Esophagus (tissue), 2 donors: ENCODE measurements around the gene GALK2. TPM values are rescaled to one million over a fixed set of nuclear protein-coding genes. Genes with fewer than 3 reads are reported as not detected.
A peak's percentile ranks its signal among the peaks of the same experiment; 100 is the strongest.
"Not testable (repeated sequence)": the region's sequence is repeated elsewhere in the genome, so short reads cannot be mapped to it uniquely, and the experiment has no call there.

Experiments used
- H3K27ac ChIP-seq, 2 donors: one replicate each; pipeline ENCODE4 v1.5.1; 2013; ENCODE audit warnings: low read depth in 2 of 2, mild to moderate bottlenecking in 2 of 2, inconsistent platforms in 1 of 2, low read length in 1 of 2, moderate library complexity in 1 of 2
- H3K27me3 ChIP-seq, 2 donors: one replicate each; pipeline ENCODE4 v1.6.1; 2013; ENCODE audit warnings: low read length in 2 of 2, control low read depth in 1 of 2, mild to moderate bottlenecking in 1 of 2; ENCODE audit not compliant: insufficient read depth in 2 of 2, control insufficient read depth in 1 of 2
- H3K36me3 ChIP-seq, 2 donors: one replicate each; pipeline ENCODE4 v1.6.1; 2013; ENCODE audit warnings: low read length in 1 of 2; ENCODE audit not compliant: control insufficient read depth in 2 of 2, insufficient read depth in 2 of 2
- H3K4me1 ChIP-seq, 2 donors: one replicate each; pipeline ENCODE4 v1.6.1; 2013; ENCODE audit warnings: low read length in 1 of 2; ENCODE audit not compliant: control insufficient read depth in 2 of 2, insufficient read depth in 2 of 2
- H3K4me3 ChIP-seq, 2 donors: one replicate each; pipeline ENCODE4 v1.5.1; 2013; ENCODE audit warnings: low read length in 2 of 2, mild to moderate bottlenecking in 2 of 2, low read depth in 1 of 2, moderate library complexity in 1 of 2
- H3K9me3 ChIP-seq, 2 donors: one replicate each; pipeline ENCODE4 v1.6.1; 2013; ENCODE audit warnings: mild to moderate bottlenecking in 2 of 2, low read depth in 1 of 2, low read length in 1 of 2, moderate library complexity in 1 of 2; ENCODE audit not compliant: control insufficient read depth in 2 of 2, insufficient read depth in 1 of 2
- WGBS, 2 donors: extraction: QIAGEN DNeasy Blood & Tissue Kit; methylation state at CpG; one replicate each; pipeline ENCODE4 v1.1.7; 2013; 5-methylcytosine and 5-hydroxymethylcytosine counted together
- polyA plus RNA-seq, 2 donors: library from polyadenylated mRNA; stranded (reverse); fragments of 200-250 nt; gene quantifications; one replicate each; pipeline ENCODE4 v1.2.3, GENCODE V29; 2013
- donor health status: healthy with polysubstance abuse.
- donor health status: Bipolar disorder and iron deficiency.

Gene GALK2
- polyA plus RNA-seq, 2 donors: 5.6 to 12.9 TPM

DNA sequence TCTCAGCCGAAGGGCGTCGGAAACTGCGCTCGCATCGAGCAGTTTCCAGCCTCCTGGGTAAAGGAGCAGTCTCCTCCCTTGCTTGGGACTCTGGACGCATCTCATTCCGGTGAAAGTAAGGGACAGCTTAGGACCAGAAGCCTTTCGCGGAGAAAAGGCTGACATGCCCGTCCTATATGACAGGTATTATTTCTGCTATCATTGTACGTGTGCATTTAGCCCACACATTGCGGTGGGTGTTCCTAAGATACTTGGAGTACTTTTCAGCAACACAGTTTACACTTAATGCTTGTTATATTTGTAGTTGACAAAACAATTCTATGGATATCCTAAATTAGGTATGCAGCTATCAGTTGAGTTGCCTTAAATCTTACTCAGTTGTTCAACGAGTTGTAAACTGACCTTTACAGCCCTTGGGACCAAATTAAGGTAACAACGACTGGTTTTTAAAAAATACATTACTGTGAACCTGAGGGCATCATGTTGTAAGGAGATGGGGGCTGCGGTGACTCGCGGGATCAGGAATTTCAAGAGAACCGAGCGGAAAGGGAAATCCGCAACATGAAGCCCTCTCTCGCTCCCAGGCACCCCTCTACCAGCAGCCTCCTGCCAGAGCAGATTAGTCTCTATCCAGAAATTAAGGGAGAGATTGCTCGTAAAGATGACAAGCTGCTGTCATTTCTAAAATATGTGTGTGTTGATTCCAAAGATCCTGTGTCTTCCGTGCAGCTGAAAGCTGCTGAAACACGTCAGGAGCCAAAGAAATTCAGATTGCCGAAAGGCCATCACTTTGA, 14.0 kb upstream of the GALK2 start:
- H3K4me1 ChIP-seq: no peaks in the 10 kb centered on the region
- WGBS, 2 donors: 0% methylated on average over 26 of the region's 26 CpGs
- H3K4me3 ChIP-seq: peak overlapping the region; percentile 90 to 99
- no peaks in the 10 kb centered on the region for H3K36me3 ChIP-seq
- H3K27ac ChIP-seq: peak overlapping the region; percentile 69 to 90
- H3K9me3 ChIP-seq: no peaks in the 10 kb centered on the region
- H3K27me3 ChIP-seq: no peaks in the 10 kb centered on the region

DNA sequence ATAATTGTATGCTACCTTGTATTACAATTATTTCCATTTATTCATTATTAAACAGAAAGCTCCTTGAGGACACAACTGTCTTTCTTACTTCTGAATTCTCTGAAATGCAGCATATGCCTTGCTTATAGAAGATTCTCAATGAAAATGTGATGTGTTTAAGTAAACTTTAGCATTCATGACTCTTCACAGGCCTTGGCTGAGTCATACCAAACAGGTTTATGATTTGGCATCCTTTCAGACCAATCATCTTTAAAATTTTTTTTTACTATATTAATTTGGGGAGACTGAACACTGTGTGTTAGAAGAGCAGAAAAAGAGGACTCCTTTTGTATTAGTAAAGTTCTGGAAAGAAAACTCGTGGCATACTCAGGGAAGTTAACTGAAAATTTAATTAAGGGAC, 6.4 kb upstream of the GALK2 start:
- WGBS, 2 donors: 70 to 78% methylated on average over 1 of the region's 1 CpG
- Histone ChIP-seq H3K4me1 (no peaks in the 10 kb centered on the region), H3K9me3 (no peaks in the 10 kb centered on the region), H3K36me3 (no peaks in the 10 kb centered on the region), H3K27me3 (no peaks in the 10 kb centered on the region), H3K4me3 (no peak overlapping the region), H3K27ac (no peak overlapping the region)

DNA sequence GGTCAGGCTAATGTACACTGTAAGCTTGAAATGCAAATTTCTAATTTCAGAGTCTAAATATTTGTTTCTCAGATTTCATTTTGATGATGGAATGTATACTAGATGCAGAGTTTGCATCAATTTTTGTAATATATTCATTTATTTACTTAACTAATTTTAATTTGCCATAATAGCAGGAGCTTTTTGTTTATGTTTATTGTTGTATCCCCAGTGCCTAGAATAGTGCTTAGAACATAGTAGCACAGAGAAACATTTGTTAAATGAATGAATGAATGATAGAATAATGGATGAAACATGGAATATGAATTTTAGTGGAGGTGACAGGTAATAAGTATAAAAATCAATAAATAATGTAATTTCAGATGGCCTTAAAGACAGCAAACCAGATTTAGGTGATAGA, 5.2 kb upstream of the GALK2 start:
- Histone ChIP-seq H3K4me1 (no peaks in the 10 kb centered on the region), H3K27ac (no peak overlapping the region), H3K27me3 (no peaks in the 10 kb centered on the region), H3K9me3 (no peaks in the 10 kb centered on the region), H3K36me3 (no peaks in the 10 kb centered on the region), H3K4me3 (no peak overlapping the region)

DNA sequence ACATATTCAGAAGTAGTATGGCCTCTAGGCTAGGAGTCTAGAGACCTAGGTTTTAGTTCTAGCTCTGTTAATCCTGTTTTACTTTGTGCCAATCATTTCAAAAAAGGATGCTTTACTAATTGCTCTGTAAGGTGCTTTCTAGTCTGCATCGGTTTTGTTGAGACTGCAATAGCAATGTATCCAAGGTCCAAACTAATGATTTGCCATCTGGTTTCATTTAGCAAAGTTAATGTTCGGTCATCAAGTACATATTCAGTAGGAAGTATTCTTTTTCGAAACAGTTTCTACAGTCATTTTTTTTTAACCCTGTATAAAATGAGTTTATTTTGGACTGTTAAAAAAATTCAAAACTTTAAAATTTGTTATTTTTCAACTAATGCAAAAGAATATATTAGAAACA, 2.0 kb upstream of the GALK2 start:
- Histone ChIP-seq H3K9me3 (no peaks in the 10 kb centered on the region), H3K36me3 (no peaks in the 10 kb centered on the region), H3K27ac (no peak overlapping the region), H3K4me3 (no peak overlapping the region), H3K4me1 (peaks cover 0 to 2% of the 10 kb centered on the region in 2 donors), H3K27me3 (no peaks in the 10 kb centered on the region)
- WGBS, 2 donors: 75 to 83% methylated on average over 3 of the region's 3 CpGs

DNA sequence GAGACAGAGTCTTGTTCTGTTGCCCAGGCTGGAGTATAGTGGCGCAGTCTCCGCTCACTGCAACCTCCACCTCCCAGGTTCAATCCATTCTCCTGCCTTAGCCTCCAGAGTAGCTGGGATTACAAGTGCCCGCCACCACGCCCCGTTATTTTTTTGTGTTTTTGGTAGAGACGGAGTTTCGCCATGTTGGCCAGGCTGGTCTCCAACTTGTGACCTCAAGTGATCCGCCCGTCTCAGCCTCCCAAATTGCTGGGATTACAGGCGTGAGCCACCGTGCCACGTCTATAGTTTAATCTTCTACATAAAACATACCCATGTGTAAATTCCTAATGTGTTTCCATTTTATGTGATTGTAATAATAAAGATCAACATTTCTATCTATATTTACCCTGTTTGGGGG, 1.7 kb downstream of the GALK2 start:
- peaks cover 0 to 2% of the 10 kb centered on the region in 2 donors for H3K4me1 ChIP-seq
- H3K4me3 ChIP-seq: no peak overlapping the region
- H3K27ac ChIP-seq: no peak overlapping the region
- 98% methylated on average over 12 of the region's 12 CpGs for WGBS, 2 donors
- H3K36me3 ChIP-seq: no peaks in the 10 kb centered on the region
- H3K9me3 ChIP-seq: no peaks in the 10 kb centered on the region
- H3K27me3 ChIP-seq: no peaks in the 10 kb centered on the region

DNA sequence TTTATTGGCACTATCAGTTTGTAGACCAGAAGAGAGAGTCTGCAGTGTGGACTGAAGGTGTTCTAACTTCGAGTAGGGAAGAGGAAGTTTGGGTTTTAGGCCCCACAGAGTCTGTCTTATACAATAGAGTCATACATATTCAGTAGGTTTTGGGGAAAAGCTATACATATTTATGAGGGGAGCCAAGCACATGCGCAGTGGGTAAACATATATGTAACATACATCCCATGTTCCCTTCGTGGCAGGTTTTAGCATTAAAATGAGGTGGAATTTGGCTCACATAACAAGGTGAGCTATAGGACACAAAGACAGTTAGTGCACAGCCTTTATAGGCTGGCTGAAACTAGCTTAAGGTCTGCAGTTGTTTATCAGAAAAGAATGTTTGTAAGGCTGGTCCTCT, 4.9 kb downstream of the GALK2 start:
- H3K27ac ChIP-seq: no peak overlapping the region
- no peaks in the 10 kb centered on the region for H3K27me3 ChIP-seq
- peaks cover 0 to 2% of the 10 kb centered on the region in 2 donors for H3K4me1 ChIP-seq
- H3K9me3 ChIP-seq: no peaks in the 10 kb centered on the region
- WGBS, 2 donors: 89 to 92% methylated on average over 3 of the region's 3 CpGs
- no peak overlapping the region for H3K4me3 ChIP-seq
- no peaks in the 10 kb centered on the region for H3K36me3 ChIP-seq

DNA sequence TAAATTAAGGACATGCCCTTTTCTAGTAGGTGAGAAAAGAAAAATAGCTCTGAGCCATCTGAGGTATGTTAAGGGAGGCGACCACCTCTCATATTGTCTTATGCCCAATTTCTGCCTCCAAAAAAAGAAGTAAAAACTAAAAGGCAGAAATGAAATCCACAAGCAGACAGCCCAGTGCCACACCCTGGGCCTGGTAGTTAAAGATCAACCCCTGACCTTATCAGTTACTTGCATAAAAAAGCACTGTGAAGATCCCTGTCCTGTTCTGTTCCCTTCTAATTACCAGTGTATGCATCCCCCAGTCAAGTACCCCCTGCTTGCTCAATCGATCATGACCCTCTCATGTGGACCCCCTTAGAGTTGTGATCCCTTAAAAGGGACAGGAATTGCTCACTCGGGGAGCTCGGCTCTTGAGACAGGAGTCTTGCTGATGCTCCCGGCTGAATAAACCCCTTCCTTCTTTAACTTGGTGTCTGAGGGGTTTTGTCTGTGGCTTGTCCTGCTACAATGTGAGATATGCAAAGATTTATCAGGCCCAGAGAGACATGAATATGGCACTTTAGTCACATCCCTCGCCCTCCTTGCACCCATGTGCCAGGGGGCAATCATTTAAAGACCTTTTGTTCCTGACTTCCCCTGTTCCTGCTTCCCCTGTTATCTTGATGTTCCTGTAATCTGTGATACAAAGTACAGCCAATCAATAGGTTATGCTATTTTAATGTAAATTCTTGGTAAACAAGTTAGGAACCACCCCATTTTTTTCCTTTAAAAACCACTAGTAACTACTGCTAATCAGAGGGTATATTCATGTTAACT, 5.7 kb downstream of the GALK2 start:
- not testable (repeated sequence) for H3K9me3 ChIP-seq, H3K4me3 ChIP-seq, H3K4me1 ChIP-seq, H3K27me3 ChIP-seq, H3K27ac ChIP-seq, H3K36me3 ChIP-seq
- 88 to 94% methylated on average over 6 of the region's 6 CpGs for WGBS, 2 donors

DNA sequence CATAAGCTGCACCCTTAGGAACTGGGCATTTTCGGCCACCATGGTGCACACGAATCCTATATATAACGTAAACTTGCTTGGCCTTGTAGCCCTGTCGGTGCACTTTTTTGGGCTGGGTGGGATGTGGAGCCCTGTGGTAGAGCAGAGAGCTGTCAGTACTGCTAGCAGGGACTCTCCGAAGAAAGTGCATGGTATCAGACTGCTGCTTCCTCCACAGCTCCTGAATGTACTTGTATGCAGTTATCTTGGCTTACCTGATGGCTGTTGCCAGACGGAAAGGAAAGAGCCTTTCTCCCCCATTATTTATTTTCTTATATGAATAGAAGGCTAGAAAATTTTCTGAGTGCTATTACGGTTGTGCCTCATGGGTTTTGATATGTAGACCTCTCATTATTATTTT, 8.4 kb downstream of the GALK2 start:
- no peaks in the 10 kb centered on the region for H3K4me1 ChIP-seq
- WGBS, 2 donors: 93 to 97% methylated on average over 7 of the region's 7 CpGs
- no peaks in the 10 kb centered on the region for H3K9me3 ChIP-seq
- no peaks in the 10 kb centered on the region for H3K36me3 ChIP-seq
- no peaks in the 10 kb centered on the region for H3K27me3 ChIP-seq
- no peak overlapping the region for H3K4me3 ChIP-seq
- no peak overlapping the region for H3K27ac ChIP-seq

DNA sequence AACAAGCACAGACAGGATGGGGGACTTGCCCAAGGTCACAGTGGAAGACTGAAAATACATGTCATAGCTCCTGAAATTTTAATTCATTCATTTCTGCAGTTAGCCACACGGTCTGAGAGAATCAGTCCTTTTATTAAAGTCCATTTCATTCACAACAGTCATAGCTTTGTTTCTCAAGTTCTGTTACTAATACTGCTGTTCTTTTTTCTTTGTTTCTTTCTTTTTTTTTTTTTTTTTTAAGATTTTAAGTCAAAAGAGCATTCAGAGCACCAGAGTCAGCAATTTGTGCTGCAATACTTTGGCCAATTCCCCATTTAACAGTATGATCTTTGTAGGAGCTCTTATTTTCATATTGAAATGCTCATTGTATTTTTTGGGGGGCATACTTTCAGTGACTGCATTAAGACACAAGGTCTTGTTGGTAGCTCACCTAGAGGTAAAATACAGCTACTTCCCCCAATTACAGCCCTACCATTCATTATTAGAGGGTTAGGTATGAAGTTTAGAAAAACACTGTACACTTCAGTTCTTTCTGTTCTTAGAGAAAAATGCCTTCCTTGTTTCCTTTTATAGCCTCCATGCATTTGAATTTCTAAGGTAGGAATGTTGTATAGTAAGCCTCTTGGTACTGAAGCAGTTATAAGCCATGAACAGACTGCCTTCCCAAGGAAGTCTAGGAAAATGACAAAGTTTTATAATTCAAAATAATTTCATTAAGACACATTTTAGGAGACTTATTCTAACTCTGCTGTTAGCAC, 9.6 kb downstream of the GALK2 start:
- H3K27ac ChIP-seq: no peak overlapping the region
- WGBS, 2 donors: 78 to 79% methylated on average over 1 of the region's 1 CpG
- H3K9me3 ChIP-seq: no peaks in the 10 kb centered on the region
- no peaks in the 10 kb centered on the region for H3K36me3 ChIP-seq
- no peaks in the 10 kb centered on the region for H3K4me1 ChIP-seq
- H3K27me3 ChIP-seq: no peaks in the 10 kb centered on the region
- H3K4me3 ChIP-seq: no peak overlapping the region
